HL-60 (cell line): ENCODE data around the gene KAZN.

Experiments used
- GABPA ChIP-seq: IDR thresholded peaks from 2 replicates; pipeline ENCODE4 v1.6.1; 2012; ENCODE audit warnings: low read depth
- POLR2AphosphoS5 ChIP-seq: IDR thresholded peaks from 2 replicates; pipeline ENCODE4 v1.6.1; 2012; ENCODE audit warnings: low read depth
- SPI1 ChIP-seq: IDR thresholded peaks from 2 replicates; pipeline ENCODE4 v1.6.1; 2012; ENCODE audit warnings: low read depth, mild to moderate bottlenecking, borderline replicate concordance
- TF ChIP-seq, protein P1 (sequence below): IDR thresholded peaks from one replicate; pipeline ENCODE4 v1.5.1; 2011; ENCODE audit warnings: low read length, control low read depth, inconsistent platforms; ENCODE audit not compliant: insufficient read depth
- TF ChIP-seq, protein P2 (sequence below): IDR thresholded peaks from 2 replicates; pipeline ENCODE4 v1.6.1; 2012; ENCODE audit warnings: low read depth; ENCODE audit not compliant: insufficient replicate concordance

DNA sequence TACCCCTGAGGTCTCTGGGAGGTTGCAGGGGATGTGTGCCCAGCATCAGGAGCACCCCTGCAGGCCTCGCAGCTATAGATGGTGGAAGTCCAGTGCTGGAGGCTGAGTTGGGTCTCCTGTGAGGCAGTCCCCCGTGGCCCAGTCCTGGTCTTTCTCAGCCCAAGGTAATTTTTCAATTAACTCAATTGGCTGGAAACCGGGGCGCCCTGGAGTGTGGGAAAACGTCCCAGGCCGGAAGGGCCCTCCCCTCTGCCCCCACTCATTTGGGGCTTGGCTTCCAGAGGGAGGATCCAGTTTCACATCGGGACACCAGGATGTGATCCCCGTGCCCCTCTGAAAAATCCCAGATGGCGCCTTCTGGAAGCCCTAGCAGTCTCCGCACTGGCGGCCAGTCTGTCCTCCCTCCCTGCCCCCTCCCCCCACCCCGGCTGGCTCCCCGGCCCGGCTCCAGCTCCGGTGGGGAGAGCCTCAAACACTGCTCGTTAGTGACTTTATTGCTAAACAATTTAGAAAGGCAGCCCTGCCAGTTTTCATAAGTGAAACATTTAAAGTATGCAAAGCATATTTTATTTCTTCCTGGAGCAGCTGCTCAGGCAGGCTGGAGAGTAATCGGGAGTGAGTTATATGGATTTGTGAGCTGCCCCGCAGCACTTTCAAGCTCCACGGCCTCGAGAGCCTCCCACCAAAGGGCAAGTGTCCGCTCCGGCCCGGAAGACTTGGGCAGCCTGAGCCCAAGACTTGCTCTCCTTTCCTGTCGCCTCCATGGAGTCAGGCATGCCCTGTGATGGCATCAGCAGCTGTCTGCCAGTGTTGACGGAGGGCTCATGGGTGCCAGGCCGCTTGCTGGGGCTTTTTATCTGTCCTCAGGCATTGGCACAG is 346.9 kb downstream of the KAZN start:
- TF ChIP-seq, protein P1, sequence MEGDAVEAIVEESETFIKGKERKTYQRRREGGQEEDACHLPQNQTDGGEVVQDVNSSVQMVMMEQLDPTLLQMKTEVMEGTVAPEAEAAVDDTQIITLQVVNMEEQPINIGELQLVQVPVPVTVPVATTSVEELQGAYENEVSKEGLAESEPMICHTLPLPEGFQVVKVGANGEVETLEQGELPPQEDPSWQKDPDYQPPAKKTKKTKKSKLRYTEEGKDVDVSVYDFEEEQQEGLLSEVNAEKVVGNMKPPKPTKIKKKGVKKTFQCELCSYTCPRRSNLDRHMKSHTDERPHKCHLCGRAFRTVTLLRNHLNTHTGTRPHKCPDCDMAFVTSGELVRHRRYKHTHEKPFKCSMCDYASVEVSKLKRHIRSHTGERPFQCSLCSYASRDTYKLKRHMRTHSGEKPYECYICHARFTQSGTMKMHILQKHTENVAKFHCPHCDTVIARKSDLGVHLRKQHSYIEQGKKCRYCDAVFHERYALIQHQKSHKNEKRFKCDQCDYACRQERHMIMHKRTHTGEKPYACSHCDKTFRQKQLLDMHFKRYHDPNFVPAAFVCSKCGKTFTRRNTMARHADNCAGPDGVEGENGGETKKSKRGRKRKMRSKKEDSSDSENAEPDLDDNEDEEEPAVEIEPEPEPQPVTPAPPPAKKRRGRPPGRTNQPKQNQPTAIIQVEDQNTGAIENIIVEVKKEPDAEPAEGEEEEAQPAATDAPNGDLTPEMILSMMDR = no peak
- TF ChIP-seq POLR2AphosphoS5 (no peak), GABPA (no peak), SPI1 (no peak)
- TF ChIP-seq, protein P2, sequence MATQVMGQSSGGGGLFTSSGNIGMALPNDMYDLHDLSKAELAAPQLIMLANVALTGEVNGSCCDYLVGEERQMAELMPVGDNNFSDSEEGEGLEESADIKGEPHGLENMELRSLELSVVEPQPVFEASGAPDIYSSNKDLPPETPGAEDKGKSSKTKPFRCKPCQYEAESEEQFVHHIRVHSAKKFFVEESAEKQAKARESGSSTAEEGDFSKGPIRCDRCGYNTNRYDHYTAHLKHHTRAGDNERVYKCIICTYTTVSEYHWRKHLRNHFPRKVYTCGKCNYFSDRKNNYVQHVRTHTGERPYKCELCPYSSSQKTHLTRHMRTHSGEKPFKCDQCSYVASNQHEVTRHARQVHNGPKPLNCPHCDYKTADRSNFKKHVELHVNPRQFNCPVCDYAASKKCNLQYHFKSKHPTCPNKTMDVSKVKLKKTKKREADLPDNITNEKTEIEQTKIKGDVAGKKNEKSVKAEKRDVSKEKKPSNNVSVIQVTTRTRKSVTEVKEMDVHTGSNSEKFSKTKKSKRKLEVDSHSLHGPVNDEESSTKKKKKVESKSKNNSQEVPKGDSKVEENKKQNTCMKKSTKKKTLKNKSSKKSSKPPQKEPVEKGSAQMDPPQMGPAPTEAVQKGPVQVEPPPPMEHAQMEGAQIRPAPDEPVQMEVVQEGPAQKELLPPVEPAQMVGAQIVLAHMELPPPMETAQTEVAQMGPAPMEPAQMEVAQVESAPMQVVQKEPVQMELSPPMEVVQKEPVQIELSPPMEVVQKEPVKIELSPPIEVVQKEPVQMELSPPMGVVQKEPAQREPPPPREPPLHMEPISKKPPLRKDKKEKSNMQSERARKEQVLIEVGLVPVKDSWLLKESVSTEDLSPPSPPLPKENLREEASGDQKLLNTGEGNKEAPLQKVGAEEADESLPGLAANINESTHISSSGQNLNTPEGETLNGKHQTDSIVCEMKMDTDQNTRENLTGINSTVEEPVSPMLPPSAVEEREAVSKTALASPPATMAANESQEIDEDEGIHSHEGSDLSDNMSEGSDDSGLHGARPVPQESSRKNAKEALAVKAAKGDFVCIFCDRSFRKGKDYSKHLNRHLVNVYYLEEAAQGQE = no peak
